GM12878 (cell line): ENCODE measurements around the gene ANLN. TPM values are rescaled to one million over a fixed set of nuclear protein-coding genes. Genes with fewer than 3 reads are reported as not detected.

Experiments
- ATAC-seq: fragments of 200-7000 bp; cut with Tn5 transposase; 3 replicates; pipeline ENCODE4 v1.9.1; 2020; ENCODE audit warnings: mild to moderate bottlenecking, moderate library complexity
- BruUV-seq: library from RNA; stranded (reverse); fragments of 400-500 nt; replicated peaks from 2 replicates; lab custom pipeline; 2021; lab: Mats Ljungman, UMichigan
- CTCF ChIA-PET: fragments of 300-600 bp; sonication (Branson Sonifier 250); formaldehyde crosslinking; extraction: SDS; loops from one replicate; lab custom pipeline; 2021; ENCODE audit warnings: inconsistent platforms; lab: Yijun Ruan, JAX
- POLR2A ChIA-PET: fragments of 350-600 bp; formaldehyde crosslinking; extraction: SDS; loops from one replicate; lab custom pipeline; 2021; ENCODE audit warnings: inconsistent platforms; lab: Charles Lee
- RAD21 ChIA-PET: fragments of 300-600 bp; sonication (Branson Sonifier 250); formaldehyde crosslinking; loops from one replicate; lab custom pipeline; 2023; ENCODE audit warnings: antibody characterized with exemption; ENCODE audit not compliant: unreplicated experiment; lab: Charles Lee
- SMC1A ChIA-PET: fragments of 300-600 bp; sonication (Branson Sonifier 250); formaldehyde crosslinking; loops from one replicate; lab custom pipeline; 2023; ENCODE audit not compliant: unreplicated experiment, uncharacterized antibody; lab: Charles Lee
- DNase-seq: peaks from one replicate; pipeline ENCODE4 v3.0.0-alpha.2; 2011; ENCODE audit warnings: low read depth, low spot score
- FAIRE-seq: peaks from 3 replicates; lab custom pipeline; 2011; peaks lifted over from hg19 to GRCh38; lab: Jason Lieb, UNC
- H2AFZ ChIP-seq: 2 replicates; pipeline ENCODE4 v1.6.0; 2011; ENCODE audit warnings: low read depth, low read length, control low read depth; ENCODE audit not compliant: control insufficient read depth
- H3K27ac ChIP-seq: 2 replicates; pipeline ENCODE4 v1.5.1; 2011; ENCODE audit warnings: control low read depth; ENCODE audit not compliant: control insufficient read depth, insufficient read depth
- H3K27me3 ChIP-seq, 2 experiments: replicated peaks in 1 of 2; 2 replicates each; pipeline versions ENCODE4 v1.6.0 to v1.6.1; 2011; ENCODE audit warnings: low read length in 1 of 2; ENCODE audit not compliant: control insufficient read depth in 2 of 2, insufficient read depth in 2 of 2
- H3K36me3 ChIP-seq, 2 experiments: 2 replicates each; pipeline ENCODE4 v1.5.1; 2011; ENCODE audit warnings: low read length in 1 of 2; ENCODE audit not compliant: control insufficient read depth in 2 of 2, insufficient read depth in 2 of 2
- H3K4me1 ChIP-seq: 2 replicates; pipeline ENCODE4 v1.6.1; 2011; ENCODE audit warnings: mild to moderate bottlenecking, low read length, moderate library complexity, mixed read lengths; ENCODE audit not compliant: control insufficient read depth, insufficient read depth
- H3K4me2 ChIP-seq: 2 replicates; pipeline ENCODE4 v1.6.0; 2011; ENCODE audit warnings: control low read depth; ENCODE audit not compliant: control insufficient read depth, insufficient read depth
- H3K4me3 ChIP-seq: fragments of 200-600 bp; sonication (generic); 2 replicates; pipeline ENCODE4 v1.5.1; 2016
- H3K79me2 ChIP-seq: 2 replicates; pipeline ENCODE4 v1.6.0; 2011; ENCODE audit warnings: low read length; ENCODE audit not compliant: control insufficient read depth, insufficient read depth
- H3K9ac ChIP-seq: 2 replicates; pipeline ENCODE4 v1.8.0; 2011; ENCODE audit warnings: low read length, control low read depth, mixed read lengths; ENCODE audit not compliant: control insufficient read depth, insufficient read depth
- H3K9me3 ChIP-seq: replicated peaks from 3 replicates; pipeline ENCODE4 v1.5.1; 2011; ENCODE audit warnings: mild to moderate bottlenecking, low read length; ENCODE audit not compliant: control insufficient read depth, insufficient read depth
- H4K20me1 ChIP-seq: 2 replicates; pipeline ENCODE4 v1.6.0; 2011; ENCODE audit not compliant: control insufficient read depth, insufficient read depth
- ASH2L ChIP-seq: fragments of 300-600, 200-600 bp; sonication (generic); IDR thresholded peaks from 2 replicates; pipeline ENCODE4 v1.6.1; 2017; ENCODE audit warnings: low read depth, mild to moderate bottlenecking, borderline replicate concordance
- BACH1 ChIP-seq: fragments of 450-650 bp; IDR thresholded peaks from 2 replicates; pipeline ENCODE4 v1.6.1; 2017; ENCODE audit warnings: mild to moderate bottlenecking, borderline replicate concordance
- EGR1 ChIP-seq, 2 experiments: IDR thresholded peaks; 1 replicate in 1 of 2; 2 replicates in 1 of 2; pipeline ENCODE4 v1.6.1; 2011 to 2012; ENCODE audit warnings: low read depth in 2 of 2, low read length in 2 of 2, borderline replicate concordance in 1 of 2, mild to moderate bottlenecking in 1 of 2, moderate library complexity in 1 of 2
- HCFC1 ChIP-seq: fragments of 150-350 bp; IDR thresholded peaks from 2 replicates; pipeline ENCODE4 v1.6.1; 2014; ENCODE audit warnings: low read length
- JUNB ChIP-seq: IDR thresholded peaks from 2 replicates; pipeline ENCODE4 v1.6.1; 2016; ENCODE audit warnings: antibody characterized with exemption, mild to moderate bottlenecking
- NR2C1 ChIP-seq: fragments of 450-650 bp; IDR thresholded peaks from 2 replicates; pipeline ENCODE4 v1.6.1; 2017; ENCODE audit warnings: antibody characterized with exemption, mild to moderate bottlenecking, moderate library complexity
- NRF1 ChIP-seq: conservative IDR thresholded peaks from 2 replicates; pipeline ENCODE4 v1.6.1; 2011; ENCODE audit warnings: mild to moderate bottlenecking, low read depth, low read length, improper control_type of control experiment
- SMAD1 ChIP-seq: fragments of 450-650 bp; IDR thresholded peaks from 2 replicates; pipeline ENCODE4 v1.6.1; 2018; ENCODE audit warnings: mild to moderate bottlenecking, low read depth; ENCODE audit not compliant: partially characterized antibody
- STAT3 ChIP-seq: IDR thresholded peaks from 2 replicates; pipeline ENCODE4 v1.6.1; 2011; ENCODE audit warnings: low read depth, low read length, improper control_type of control experiment
- TCF7 ChIP-seq: IDR thresholded peaks from 2 replicates; pipeline ENCODE4 v1.6.1; 2014; ENCODE audit warnings: antibody characterized with exemption, borderline replicate concordance
- USF2 ChIP-seq: IDR thresholded peaks from 2 replicates; pipeline ENCODE4 v1.6.1; 2011; ENCODE audit warnings: low read depth, low read length, improper control_type of control experiment, borderline replicate concordance
- YY1 ChIP-seq: IDR thresholded peaks from 2 replicates; pipeline ENCODE4 v1.6.1; 2011; ENCODE audit warnings: low read depth, mild to moderate bottlenecking, low read length
- WGBS: methylation state at CpG from one replicate; pipeline ENCODE4 v1.1.6; 2016; ENCODE audit warnings: low lambda C conversion rate; ENCODE audit not compliant: insufficient replicate concordance, insufficient coverage; ENCODE audit errors: missing lambda C conversion rate; 5-methylcytosine and 5-hydroxymethylcytosine counted together
- in situ Hi-C: fragments of 300-500 bp; cut with MboI; formaldehyde crosslinking; loops from 9 replicates; pipeline ENCODE4 v1.14.3; 2018; ENCODE audit warnings: mixed read lengths
- intact Hi-C: fragments of 100-400 bp; cut with micrococcal nuclease; formaldehyde crosslinking; loops from one replicate; pipeline ENCODE4 v1.14.2; 2022; ENCODE audit not compliant: unreplicated experiment
- polyA plus RNA-seq, 11 experiments: library from polyadenylated mRNA; depleted of rRNA in 4 of 11; unstranded in 6 of 11; stranded (reverse) in 5 of 11; fragments of >200 nt; fragmentation: Nextera tagmentation in 4 of 11; fragmentation: Illumina TruSeq in 1 of 11; extraction: Ambion mirVana in 4 of 11; extraction: Trizol in 1 of 11; gene quantifications; 1 replicate in 1 of 11; 2 replicates in 10 of 11; pipeline versions ENCODE4 v1.2.1 to v1.2.3, GENCODE V29; 2011 to 2016; ENCODE audit warnings: inconsistent platforms in 2 of 11, missing spikeins in 2 of 11, low read depth in 1 of 11
- total RNA-seq, 4 experiments: library from RNA; depleted of rRNA in 3 of 4; stranded (reverse); fragments of >200 nt in 3 of 4; fragmentation: Illumina TruSeq in 1 of 4; extraction: Trizol in 1 of 4; gene quantifications; 2 replicates each; pipeline versions ENCODE4 v1.2.1 to v1.2.3, GENCODE V29; 2013 to 2021
- TF ChIP-seq, protein P1 (sequence below): IDR thresholded peaks from 2 replicates; pipeline ENCODE4 v1.6.1; 2011; ENCODE audit warnings: low read depth, mild to moderate bottlenecking, low read length, moderate library complexity, borderline replicate concordance; ENCODE audit errors: extremely low read depth

The ANLN gene
- total and polyA plus RNA-seq, 10 of the 15 experiments (the other 5 are each of a cell fraction or from before 2014, with no cell fraction given), result 9.5 to 32.1 (median 24.2) TPM

GRCh38 chr7:36439624-36440023, 50.0 kb downstream of the ANLN start:
- no peak overlapping the region for H3K9ac ChIP-seq
- peaks cover 5 to 9% of the 10 kb centered on the region in 2 experiments for H3K36me3 ChIP-seq
- ATAC-seq (no peak), FAIRE-seq (no peak), DNase-seq (no peak)
- H2AFZ ChIP-seq, result no peak overlapping the region
- BruUV-seq, result no TSS peak
- 71% methylated on average over 2 of the region's 2 CpGs for WGBS
- no peaks in the 10 kb centered on the region for H4K20me1 ChIP-seq
- no peak for TF ChIP-seq NRF1
- no peak for TF ChIP-seq SMAD1
- TF ChIP-seq USF2, result no peak
- no peak for TF ChIP-seq NR2C1
- no peak for TF ChIP-seq EGR1 (IDR thresholded peaks at IDR 0.05; ENCODE audit: borderline replicate concordance in 1 of 2, low read depth in 2 of 2, low read length in 2 of 2)
- TF ChIP-seq BACH1, result no peak
- TF ChIP-seq, protein P1, sequence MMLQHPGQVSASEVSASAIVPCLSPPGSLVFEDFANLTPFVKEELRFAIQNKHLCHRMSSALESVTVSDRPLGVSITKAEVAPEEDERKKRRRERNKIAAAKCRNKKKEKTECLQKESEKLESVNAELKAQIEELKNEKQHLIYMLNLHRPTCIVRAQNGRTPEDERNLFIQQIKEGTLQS, result no peak
- TF ChIP-seq YY1, result no peak
- TF ChIP-seq TCF7, result no peak
- no peak for TF ChIP-seq ASH2L
- no peak for TF ChIP-seq STAT3
- TF ChIP-seq JUNB, result no peak
- TF ChIP-seq HCFC1, result no peak
- SMC1A ChIA-PET, result no interaction called here
- CTCF ChIA-PET, result interaction anchor here (0.6 to 3.6 kb wide), 5 partner anchors 8 to 761 kb away, joined by 3 to 22 read pairs (median 4); no protein-coding TSS in a partner anchor
- no peaks in the 10 kb centered on the region for H3K27me3 ChIP-seq
- no peak overlapping the region for H3K27ac ChIP-seq
- intact Hi-C loops (no loop called here), in situ Hi-C loops (no loop called here)
- no peaks in the 10 kb centered on the region for H3K4me1 ChIP-seq
- no peaks in the 10 kb centered on the region for H3K9me3 ChIP-seq
- no peaks in the 10 kb centered on the region for H3K79me2 ChIP-seq
- RAD21 ChIA-PET, result no interaction called here
- H3K4me3 ChIP-seq, result no peak overlapping the region
- POLR2A ChIA-PET, result no interaction called here
- H3K4me2 ChIP-seq, result no peak overlapping the region
